B cell (primary cell): ENCODE results near the gene TBC1D2B. TPM values are rescaled to one million over a fixed set of nuclear protein-coding genes. Genes with fewer than 3 reads are reported as not detected.

Experiments used
- ATAC-seq: fragments of 200-7000 bp; cut with Tn5 transposase; one replicate; pipeline ENCODE4 v1.10.0; 2021; ENCODE audit warnings: low read depth, mild to moderate bottlenecking, moderate number of reproducible peaks, moderate library complexity
- CTCF ChIA-PET: fragments of 350-600 bp; sonication (Branson Sonifier 250); formaldehyde crosslinking; loops from one replicate; lab custom pipeline; 2021; ENCODE audit warnings: antibody characterized with exemption, inconsistent platforms; lab: Charles Lee
- POLR2A ChIA-PET: fragments of 350-600 bp; sonication (Branson Sonifier 250); formaldehyde crosslinking; loops from one replicate; lab custom pipeline; 2021; ENCODE audit warnings: antibody characterized with exemption; lab: Charles Lee
- DNase-seq: peaks from one replicate; pipeline ENCODE4 v3.0.0; 2013
- H2AFZ ChIP-seq: 2 replicates; pipeline ENCODE4 v1.6.1; 2012; ENCODE audit warnings: mild to moderate bottlenecking, low read depth, low read length; ENCODE audit not compliant: insufficient read depth, poor library complexity, severe bottlenecking
- H3K27ac ChIP-seq, 2 donors: 1 replicate in 1 of 2; 2 replicates in 1 of 2; pipeline ENCODE4 v1.5.1; 2012 to 2013; ENCODE audit warnings: low read length in 2 of 2, mild to moderate bottlenecking in 2 of 2, moderate library complexity in 1 of 2
- H3K27me3 ChIP-seq, 4 experiments: fragments of 200-600 bp in 1 of 4; sonication (generic) in 1 of 4; replicated peaks in 1 of 4; 1 replicate in 2 of 4; 2 replicates in 2 of 4; pipeline versions ENCODE4 v1.6.1 to v1.7.0; 2013 to 2016; ENCODE audit warnings: low read length in 3 of 4, mild to moderate bottlenecking in 2 of 4, mixed read lengths in 1 of 4, moderate library complexity in 1 of 4; ENCODE audit not compliant: insufficient read depth in 4 of 4, control insufficient read depth in 3 of 4; ENCODE audit errors: control extremely low read depth in 1 of 4
- H3K36me3 ChIP-seq, 2 experiments: replicated peaks in 1 of 2; 1 replicate in 1 of 2; 2 replicates in 1 of 2; pipeline versions ENCODE4 v1.6.1 to v1.7.1; 2013; ENCODE audit warnings: low read length in 1 of 2; ENCODE audit not compliant: insufficient read depth in 2 of 2, control insufficient read depth in 1 of 2; ENCODE audit errors: control extremely low read depth in 1 of 2, extremely low read depth in 1 of 2
- H3K4me1 ChIP-seq, 2 donors: fragments of 200-600 bp in 1 of 2; sonication (generic) in 1 of 2; 1 replicate in 1 of 2; 2 replicates in 1 of 2; pipeline versions ENCODE4 v1.5.1 to v1.6.1; 2013 to 2017; ENCODE audit warnings: low read length in 2 of 2; ENCODE audit not compliant: control insufficient read depth in 2 of 2, insufficient read depth in 2 of 2
- H3K4me2 ChIP-seq: replicated peaks from 2 replicates; pipeline ENCODE3; 2012; ENCODE audit warnings: mild to moderate bottlenecking, low read depth, low read length; ENCODE audit not compliant: poor library complexity, severe bottlenecking
- H3K4me3 ChIP-seq, 5 experiments: fragments of 200-600 bp in 1 of 5; sonication (generic) in 1 of 5; 1 replicate in 3 of 5; 2 replicates in 2 of 5; pipeline versions ENCODE4 v1.5.1 to v1.7.0; 2011 to 2016; ENCODE audit warnings: low read length in 4 of 5, mild to moderate bottlenecking in 4 of 5, low read depth in 2 of 5, control low read depth in 1 of 5, moderate library complexity in 1 of 5; ENCODE audit not compliant: insufficient read depth in 1 of 5; ENCODE audit errors: control extremely low read depth in 1 of 5, extremely low read depth in 1 of 5
- H3K79me2 ChIP-seq: fragments of 200-600 bp; sonication (generic); one replicate; pipeline ENCODE4 v1.6.0; 2016; ENCODE audit warnings: low read length; ENCODE audit not compliant: control insufficient read depth, insufficient read depth
- H3K9ac ChIP-seq: fragments of 200-600 bp; sonication (generic); 2 replicates; pipeline ENCODE4 v1.6.1; 2017; ENCODE audit warnings: mild to moderate bottlenecking, low read length, moderate library complexity
- H3K9me3 ChIP-seq, 3 donors: one replicate each; pipeline versions ENCODE4 v1.6.1 to v1.7.1; 2013; ENCODE audit warnings: low read length in 2 of 3; ENCODE audit not compliant: control insufficient read depth in 2 of 3, insufficient read depth in 1 of 3; ENCODE audit errors: control extremely low read depth in 1 of 3
- H4K20me1 ChIP-seq: 2 replicates; pipeline ENCODE4 v1.6.0; 2012; ENCODE audit warnings: mild to moderate bottlenecking, low read length; ENCODE audit not compliant: insufficient read depth, control insufficient read depth, poor library complexity, severe bottlenecking
- H3K27ac Mint-ChIP-seq: one replicate; pipeline ENCODE4 v1.8.0; 2021; ENCODE audit warnings: mixed read lengths
- H3K27me3 Mint-ChIP-seq: one replicate; pipeline ENCODE4 v1.8.0; 2021; ENCODE audit warnings: mixed read lengths
- H3K4me1 Mint-ChIP-seq: one replicate; pipeline ENCODE4 v1.8.0; 2021; ENCODE audit warnings: mixed read lengths
- H3K4me3 Mint-ChIP-seq: one replicate; pipeline ENCODE4 v1.8.0; 2021; ENCODE audit warnings: mixed read lengths
- H3K9me3 Mint-ChIP-seq: one replicate; pipeline ENCODE4 v1.8.0; 2022; ENCODE audit warnings: mixed read lengths; ENCODE audit not compliant: insufficient read depth
- CTCF ChIP-seq: fragments of 200-600 bp; IDR thresholded peaks from one replicate; pipeline ENCODE4 v1.8.0; 2022; ENCODE audit warnings: antibody characterized with exemption, mild to moderate bottlenecking
- EZH2 ChIP-seq: IDR thresholded peaks from 2 replicates; pipeline ENCODE4 v1.6.1; 2012; ENCODE audit warnings: borderline replicate concordance, low read depth, mild to moderate bottlenecking, moderate library complexity, low read length; ENCODE audit not compliant: insufficient read depth, poor library complexity, severe bottlenecking
- WGBS: methylation state at CpG from one replicate; pipeline ENCODE4 v1.1.5; 2013; ENCODE audit warnings: missing lambda C conversion rate; ENCODE audit not compliant: insufficient coverage; 5-methylcytosine and 5-hydroxymethylcytosine counted together
- intact Hi-C: fragments of 100-400 bp; cut with micrococcal nuclease; formaldehyde crosslinking; loops from one replicate; pipeline ENCODE4 v1.10.0; 2022
- polyA plus RNA-seq: library from polyadenylated mRNA; depleted of rRNA; stranded (reverse); fragments of >200 nt; gene quantifications from 2 replicates; pipeline ENCODE4 v1.2.3, GENCODE V29; 2012
- total RNA-seq, 2 donors: library from RNA; stranded (reverse); fragments of 120-200 nt in 1 of 2; gene quantifications; 1 replicate in 1 of 2; 2 replicates in 1 of 2; pipeline versions ENCODE4 v1.2.3 to v1.2.4, GENCODE V29; 2013 to 2022

Gene TBC1D2B
- total and polyA plus RNA-seq, 2 donors (not counting 1 experiment from before 2014, with no cell fraction given): 8.5 to 26.1 TPM

GRCh38 chr15:78035321-78035751 lies 42.2 kb downstream of the TBC1D2B start:
- Mint-ChIP-seq H3K27ac (peak overlapping the region; percentile 72), H3K27me3 (no peaks in the 10 kb centered on the region), H3K4me3 (peak overlapping the region; percentile 67), H3K4me1 (peaks cover 57% of the 10 kb centered on the region), H3K9me3 (no peaks in the 10 kb centered on the region)
- H2AFZ ChIP-seq: no peak overlapping the region
- H3K4me2 ChIP-seq: peak overlapping the region; percentile 60
- peaks cover 32 to 42% of the 10 kb centered on the region in 2 donors for H3K4me1 ChIP-seq
- no peaks in the 10 kb centered on the region for H4K20me1 ChIP-seq
- CTCF ChIA-PET: interaction anchor here (0.6 to 3.9 kb wide), 9 partner anchors 16 to 79 kb away, joined by 3 to 17 read pairs (median 5); no protein-coding TSS in a partner anchor
- no peak for DNase-seq
- no peak overlapping the region for H3K27ac ChIP-seq
- POLR2A ChIA-PET: no interaction called here
- H3K79me2 ChIP-seq: peaks cover 16% of the 10 kb centered on the region
- H3K4me3 ChIP-seq: no peak overlapping the region
- H3K9me3 ChIP-seq: no peaks in the 10 kb centered on the region
- ATAC-seq: no peak
- intact Hi-C loops: loop anchor here (2.0 kb wide), 1 partner anchor 15 kb away; no protein-coding TSS in a partner anchor
- H3K27me3 ChIP-seq: no peaks in the 10 kb centered on the region
- no peaks in the 10 kb centered on the region for H3K36me3 ChIP-seq
- TF ChIP-seq CTCF: no peak
- TF ChIP-seq EZH2: no peak
- WGBS: 50% methylated on average over 1 of the region's 4 CpGs
- H3K9ac ChIP-seq: no peak overlapping the region

GRCh38 chr15:78034495-78035191 lies 42.9 kb downstream of the TBC1D2B start:
- Mint-ChIP-seq H3K9me3 (no peaks in the 10 kb centered on the region), H3K27ac (peak overlapping the region; percentile 72), H3K27me3 (no peaks in the 10 kb centered on the region), H3K4me1 (peaks cover 57% of the 10 kb centered on the region), H3K4me3 (peak overlapping the region; percentile 67)
- POLR2A ChIA-PET: no interaction called here
- H2AFZ ChIP-seq: peak overlapping the region; percentile 7
- TF ChIP-seq EZH2 (no peak), CTCF (no peak)
- no peak overlapping the region for H3K4me3 ChIP-seq
- peaks cover 10% of the 10 kb centered on the region for H3K79me2 ChIP-seq
- CTCF ChIA-PET: interaction anchor here (0.8 to 3.9 kb wide), 10 partner anchors 15 to 78 kb away, joined by 3 to 17 read pairs (median 5); no protein-coding TSS in a partner anchor
- DNase-seq (peak; percentile 51), ATAC-seq (peak; percentile 74)
- peak overlapping the region; percentile 9 to 13 for H3K27ac ChIP-seq
- H3K9me3 ChIP-seq: no peaks in the 10 kb centered on the region
- intact Hi-C loops: loop anchor here (2.0 to 5.0 kb wide), 2 partner anchors 16 to 33 kb away; no protein-coding TSS in a partner anchor
- H3K9ac ChIP-seq: peak overlapping the region; percentile 4
- H3K36me3 ChIP-seq: peaks cover 0 to 2% of the 10 kb centered on the region in 2 experiments
- H3K27me3 ChIP-seq: no peaks in the 10 kb centered on the region
- peaks cover 32 to 42% of the 10 kb centered on the region in 2 donors for H3K4me1 ChIP-seq
- 18% methylated on average over 8 of the region's 13 CpGs for WGBS
- H3K4me2 ChIP-seq: peak overlapping the region; percentile 60
- H4K20me1 ChIP-seq: no peaks in the 10 kb centered on the region
